ENCODE data around the gene MAD2L1BP. TPM values are rescaled to one million over a fixed set of nuclear protein-coding genes. Genes with fewer than 3 reads are reported as not detected.
"Not testable (repeated sequence)": the region's sequence is repeated elsewhere in the genome, so short reads cannot be mapped to it uniquely, and the experiment has no call there.

MAD2L1BP gene
- total RNA-seq = 10 to 100 TPM; 14.8 to 17.4 TPM

GRCh38 chr6:43635387-43636307, at the start of gene MAD2L1BP:
Gene MAD2L1BP, plus strand, starts transcription at chr6:43635840. Its CDS starts 36 bp downstream, at chr6:43635876.
- intact Hi-C loops (cut with DNase I) = no loop called here
- H3K36me3 ChIP-seq (replicated peaks in 1 of 2; ENCODE audit: insufficient read depth in 1 of 2, low read depth in 2 of 2) = peaks cover 0 to 6% of the 10 kb centered on the region in 2 donors
- peaks cover 36% of the 10 kb centered on the region for H3K4me1 ChIP-seq
- H3K4me3 ChIP-seq = peak within 1 kb of the TSS; percentile 90 to 94
- 5 to 7% methylated on average over 28 to 48 of the region's 48 CpGs for WGBS, 2 donors
- TF ChIP-seq POLR2A (IDR thresholded peaks at IDR 0.05) (peak; percentile 56 to 92 (median 90)), CTCF (IDR thresholded peaks at IDR 0.05) (peak in 1 of 7 experiments; percentile 22)
- H3K27ac ChIP-seq = peak within 1 kb of the TSS; percentile 32 to 83 (median 75)
- DNase-seq (peak; percentile 78 to 91 (median 80)), ATAC-seq (peak; percentile 92)
- H3K27me3 ChIP-seq = no peaks in the 10 kb centered on the region
- no peaks in the 10 kb centered on the region for H3K9me3 ChIP-seq

- 98% methylated on average over 5 of the region's 5 CpGs for WGBS, 2 donors
- intact Hi-C loops (cut with DNase I) = no loop called here
- TF ChIP-seq CTCF (IDR thresholded peaks at IDR 0.05) = no peak
Measured at GRCh38 chr6:43588194-43588593, 47.4 kb upstream of the MAD2L1BP start.

GRCh38 chr6:43589564-43589963, 46.1 kb upstream of the MAD2L1BP start:
- not testable (repeated sequence) for H3K36me3 ChIP-seq (replicated peaks in 1 of 2; ENCODE audit: insufficient read depth in 1 of 2, low read depth in 2 of 2); ATAC-seq
- WGBS, 2 donors = 77 to 93% methylated on average over 1 of the region's 1 CpG

More at GRCh38 chr6:43588194-43588593, 47.4 kb upstream of the MAD2L1BP start:
- Histone ChIP-seq H3K4me1 (no peaks in the 10 kb centered on the region), H3K27ac (no peak overlapping the region), H3K4me3 (no peak overlapping the region), H3K36me3 (replicated peaks in 1 of 2; ENCODE audit: insufficient read depth in 1 of 2, low read depth in 2 of 2) (peaks cover 0 to 7% of the 10 kb centered on the region in 2 donors), H3K9me3 (no peaks in the 10 kb centered on the region), H3K27me3 (no peaks in the 10 kb centered on the region)
- DNase-seq = no peak
- no peak for ATAC-seq

GRCh38 chr6:43593938-43594337, 41.7 kb upstream of the MAD2L1BP start:
- H3K4me3 ChIP-seq = no peak overlapping the region
- WGBS, 2 donors = 26 to 43% methylated on average over 1 of the region's 1 CpG
- ATAC-seq (no peak), DNase-seq (no peak)
- no peak overlapping the region for H3K27ac ChIP-seq
- H3K9me3 ChIP-seq = no peaks in the 10 kb centered on the region
- TF ChIP-seq POLR2A (IDR thresholded peaks at IDR 0.05) (no peak), CTCF (IDR thresholded peaks at IDR 0.05) (no peak)
- H3K4me1 ChIP-seq = no peaks in the 10 kb centered on the region
- peaks cover 0 to 3% of the 10 kb centered on the region in 2 donors for H3K36me3 ChIP-seq (replicated peaks in 1 of 2; ENCODE audit: insufficient read depth in 1 of 2, low read depth in 2 of 2)
- intact Hi-C loops (cut with DNase I) = no loop called here
- no peaks in the 10 kb centered on the region for H3K27me3 ChIP-seq

More at GRCh38 chr6:43589564-43589963, 46.1 kb upstream of the MAD2L1BP start:
- H3K9me3 ChIP-seq; H3K4me3 ChIP-seq; H3K4me1 ChIP-seq; intact Hi-C loops (cut with DNase I); H3K27ac ChIP-seq; H3K27me3 ChIP-seq; DNase-seq: not testable (repeated sequence)

GRCh38 chr6:43600595-43600994, 35.0 kb upstream of the MAD2L1BP start:
- Histone ChIP-seq H3K36me3 (replicated peaks in 1 of 2; ENCODE audit: insufficient read depth in 1 of 2, low read depth in 2 of 2) (peaks cover 0 to 6% of the 10 kb centered on the region in 2 donors), H3K9me3 (no peaks in the 10 kb centered on the region), H3K4me1 (no peaks in the 10 kb centered on the region), H3K27me3 (no peaks in the 10 kb centered on the region), H3K27ac (no peak overlapping the region), H3K4me3 (no peak overlapping the region)
- ATAC-seq (no peak), DNase-seq (no peak)
- intact Hi-C loops (cut with DNase I) = no loop called here
- TF ChIP-seq CTCF (IDR thresholded peaks at IDR 0.05) (no peak), POLR2A (IDR thresholded peaks at IDR 0.05) (no peak)
- WGBS, 2 donors = 96 to 98% methylated on average over 2 of the region's 2 CpGs
